Prostate gland (tissue), 2 donors: ENCODE measurements around the gene CLIP1. TPM values are rescaled to one million over a fixed set of nuclear protein-coding genes. Genes with fewer than 3 reads are reported as not detected.
"Not testable (repeated sequence)": the region's sequence is repeated elsewhere in the genome, so short reads cannot be mapped to it uniquely, and the experiment has no call there.

Source experiments
- DNase-seq: peaks from one replicate; pipeline ENCODE4 v3.0.0-alpha.2; 2019; ENCODE audit warnings: low spot score
- H3K27ac ChIP-seq, 2 donors: fragments of 200-600 bp; sonication (generic); 2 replicates each; pipeline ENCODE4 v1.5.1; 2017 to 2019
- H3K27me3 ChIP-seq: fragments of 200-600 bp; sonication (generic); replicated peaks from 2 replicates; pipeline ENCODE4 v1.5.1; 2019; ENCODE audit not compliant: insufficient read depth
- H3K36me3 ChIP-seq, 2 donors: fragments of 200-600 bp; sonication (generic); 1 replicate in 1 of 2; 2 replicates in 1 of 2; pipeline versions ENCODE4 v1.5.1 to v1.8.1; 2017 to 2019
- H3K4me1 ChIP-seq: fragments of 200-600 bp; sonication (generic); replicated peaks from 2 replicates; pipeline ENCODE4 v1.5.1; 2019
- H3K4me3 ChIP-seq, 2 donors: fragments of 200-600 bp; sonication (generic); 2 replicates each; pipeline ENCODE4 v1.5.1; 2017 to 2019
- H3K9me3 ChIP-seq: fragments of 200-600 bp; sonication (generic); 2 replicates; pipeline ENCODE4 v1.5.1; 2017
- CTCF ChIP-seq, 4 experiments: fragments of 200-600 bp in 2 of 4; fragments of 450-650 bp in 2 of 4; sonication (generic) in 2 of 4; IDR thresholded peaks; 1 replicate in 3 of 4; 2 replicates in 1 of 4; pipeline ENCODE4 v1.5.1; 2016 to 2019; ENCODE audit warnings: antibody characterized with exemption in 4 of 4, mild to moderate bottlenecking in 2 of 4, moderate library complexity in 2 of 4
- POLR2A ChIP-seq: fragments of 450-650 bp; IDR thresholded peaks from one replicate; pipeline ENCODE4 v1.6.1; 2016; ENCODE audit warnings: antibody characterized with exemption, mild to moderate bottlenecking
- POLR2AphosphoS5 ChIP-seq: sonication (generic); formaldehyde crosslinking; IDR thresholded peaks from one replicate; pipeline ENCODE4 v1.6.1; 2017; ENCODE audit warnings: antibody characterized with exemption
- WGBS: methylation state at CpG from one replicate; pipeline ENCODE4 v1.1.5; 2018; 5-methylcytosine and 5-hydroxymethylcytosine counted together
- intact Hi-C: fragments of 100-400 bp; cut with DNase I; formaldehyde crosslinking; loops from one replicate; pipeline ENCODE4 v1.14.2; 2022
- total RNA-seq, 2 donors: library from RNA; depleted of rRNA; stranded (reverse); fragments of >200 nt; gene quantifications; one replicate each; pipeline ENCODE4 v1.1.0, GENCODE V29; 2016

CLIP1 gene
- total RNA-seq, 2 donors from 2014 or later = 59.9 to 84.1 TPM

DNA sequence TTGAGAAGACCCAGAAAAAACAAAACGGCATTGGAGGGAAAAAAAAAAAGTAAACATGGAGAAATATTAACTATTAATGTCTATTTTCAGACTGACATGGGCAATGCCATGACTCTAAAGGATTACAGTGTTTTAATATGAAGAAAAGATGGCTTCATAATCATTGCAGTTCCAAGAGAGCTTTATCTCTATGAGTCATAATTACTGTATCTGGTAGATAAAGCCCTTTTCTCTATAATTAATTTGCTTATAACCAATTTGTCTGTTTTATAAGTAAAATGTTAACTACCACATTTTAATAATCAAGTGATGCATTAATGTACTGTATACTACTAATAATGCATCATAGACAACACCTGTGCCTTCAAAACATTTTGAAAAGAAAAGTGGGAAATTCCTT lies 59.7 kb downstream of the CLIP1 start:
- H3K27me3 ChIP-seq = no peaks in the 10 kb centered on the region
- TF ChIP-seq CTCF (IDR thresholded peaks at IDR 0.05) (no peak), POLR2A (no peak), POLR2AphosphoS5 (no peak)
- intact Hi-C loops = no loop called here
- no peak for DNase-seq
- WGBS = 65% methylated on average over 1 of the region's 1 CpG
- no peak overlapping the region for H3K27ac ChIP-seq
- H3K9me3 ChIP-seq = no peaks in the 10 kb centered on the region
- H3K4me3 ChIP-seq = no peak overlapping the region
- H3K36me3 ChIP-seq = no peaks in the 10 kb centered on the region
- no peaks in the 10 kb centered on the region for H3K4me1 ChIP-seq

DNA sequence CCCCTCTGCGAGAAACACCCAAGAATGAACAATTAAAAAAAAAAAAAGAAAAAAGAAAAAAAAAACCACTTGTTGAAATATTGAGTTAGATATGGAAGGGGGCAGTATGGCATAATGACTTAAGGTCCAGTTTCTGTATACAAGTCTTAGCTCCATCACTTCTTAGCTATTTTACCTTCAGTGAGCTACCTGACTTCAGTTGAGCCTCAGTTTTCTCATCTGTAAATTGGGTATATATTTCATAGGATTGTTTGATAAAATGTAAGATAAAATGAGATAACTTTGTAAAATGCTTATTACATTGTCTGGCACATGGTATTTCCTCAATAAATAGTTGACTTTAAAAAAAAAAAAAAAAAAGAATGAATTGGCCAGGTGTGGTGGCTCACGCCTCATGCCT lies 64.1 kb downstream of the CLIP1 start:
- not testable (repeated sequence) for DNase-seq, H3K27me3 ChIP-seq, H3K4me3 ChIP-seq, H3K27ac ChIP-seq, H3K9me3 ChIP-seq, H3K36me3 ChIP-seq, H3K4me1 ChIP-seq
- 96% methylated on average over 2 of the region's 2 CpGs for WGBS
- intact Hi-C loops = loop anchor here (10.0 kb wide), 1 partner anchor 116 kb away; no protein-coding TSS in a partner anchor

GRCh38 chr12:122357536-122357935 lies 64.9 kb downstream of the CLIP1 start:
- H3K27me3 ChIP-seq, H3K4me3 ChIP-seq, H3K36me3 ChIP-seq, DNase-seq, H3K9me3 ChIP-seq, H3K27ac ChIP-seq, H3K4me1 ChIP-seq: not testable (repeated sequence)
- intact Hi-C loops = loop anchor here (10.0 kb wide), 1 partner anchor 117 kb away; no protein-coding TSS in a partner anchor
- 88% methylated on average over 11 of the region's 32 CpGs for WGBS

DNA sequence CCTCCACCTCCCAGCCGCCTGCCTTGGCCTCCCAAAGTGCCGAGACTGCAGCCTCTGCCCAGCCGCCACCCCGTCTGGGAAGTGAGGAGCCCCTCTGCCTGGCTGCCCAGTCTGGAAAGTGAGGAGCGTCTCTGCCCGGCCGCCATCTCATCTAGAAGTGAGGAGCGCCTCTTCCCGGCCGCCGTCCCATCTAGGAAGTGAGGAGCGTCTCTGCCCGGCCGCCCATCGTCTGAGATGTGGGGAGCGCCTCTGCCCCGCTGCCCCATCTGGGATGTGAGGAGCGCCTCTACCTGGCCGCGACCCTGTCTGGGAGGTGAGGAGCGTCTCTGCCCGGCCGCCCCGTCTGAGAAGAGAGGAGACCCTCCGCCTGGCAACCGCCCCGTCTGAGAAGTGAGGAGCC lies 65.5 kb downstream of the CLIP1 start:
- H3K4me1 ChIP-seq, H3K27me3 ChIP-seq, H3K9me3 ChIP-seq, H3K36me3 ChIP-seq, H3K4me3 ChIP-seq, H3K27ac ChIP-seq, DNase-seq: not testable (repeated sequence)
- 96% methylated on average over 11 of the region's 27 CpGs for WGBS
- intact Hi-C loops = loop anchor here (10.0 kb wide), 1 partner anchor 118 kb away; no protein-coding TSS in a partner anchor

GRCh38 chr12:122356192-122356635 lies 66.3 kb downstream of the CLIP1 start:
- Histone ChIP-seq H3K9me3 (no peaks in the 10 kb centered on the region), H3K4me3 (no peak overlapping the region), H3K4me1 (no peaks in the 10 kb centered on the region), H3K36me3 (no peaks in the 10 kb centered on the region), H3K27ac (no peak overlapping the region), H3K27me3 (no peaks in the 10 kb centered on the region)
- 45% methylated on average over 3 of the region's 3 CpGs for WGBS
- DNase-seq = peak; percentile 19
- intact Hi-C loops = loop anchor here (10.0 kb wide), 1 partner anchor 119 kb away; no protein-coding TSS in a partner anchor
- peak; percentile 19 to 64 (median 60) for TF ChIP-seq CTCF (IDR thresholded peaks at IDR 0.05)
- TF ChIP-seq POLR2A = no peak
- peak; percentile 19 for TF ChIP-seq POLR2AphosphoS5

DNA sequence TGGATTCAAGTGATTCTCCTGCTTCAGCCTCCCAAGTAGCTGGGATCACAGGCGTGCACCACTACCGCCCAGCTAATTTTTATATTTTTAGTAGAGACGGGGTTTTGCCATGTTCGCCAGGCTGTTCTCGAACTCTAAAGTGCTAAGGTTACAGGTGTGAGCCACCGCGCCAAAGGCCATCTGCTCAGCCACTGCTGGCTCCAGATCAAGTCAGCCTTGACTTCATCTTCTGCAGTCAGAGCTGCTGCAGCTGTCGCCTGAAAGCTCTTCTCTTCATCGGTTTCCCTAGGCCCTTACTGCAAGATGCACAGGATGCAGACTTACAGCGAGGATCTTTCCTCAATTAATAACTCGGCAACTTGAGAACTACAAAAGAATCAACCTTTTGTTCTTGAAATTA lies 66.8 kb downstream of the CLIP1 start:
- Histone ChIP-seq H3K4me1 (no peaks in the 10 kb centered on the region), H3K27me3 (no peaks in the 10 kb centered on the region), H3K4me3 (no peak overlapping the region), H3K36me3 (no peaks in the 10 kb centered on the region), H3K9me3 (no peaks in the 10 kb centered on the region), H3K27ac (no peak overlapping the region)
- intact Hi-C loops = loop anchor here (10.0 kb wide), 1 partner anchor 119 kb away; no protein-coding TSS in a partner anchor
- TF ChIP-seq POLR2AphosphoS5 = no peak
- TF ChIP-seq CTCF (IDR thresholded peaks at IDR 0.05) = no peak
- TF ChIP-seq POLR2A = no peak
- 79% methylated on average over 11 of the region's 11 CpGs for WGBS
- DNase-seq = no peak
